ENCODE measurements around the gene STARD7.

GRCh38 chr2:96151595-96152303 lies 56.9 kb downstream of the STARD7 start:
- TF ChIP-seq GATAD2B (conservative IDR thresholded peaks at IDR 0.05; ENCODE audit: low read depth) = no peak
- no peak for TF ChIP-seq EZH2 (IDR thresholded peaks at IDR 0.05; ENCODE audit: borderline replicate concordance, control insufficient read depth, low read depth, low read length)
- no peak for TF ChIP-seq NR2C2 (IDR thresholded peaks at IDR 0.05; ENCODE audit: borderline replicate concordance, control insufficient read depth, insufficient read length, low read depth)
- no peak for TF ChIP-seq ZZZ3 (IDR thresholded peaks at IDR 0.05; ENCODE audit: control insufficient read depth, insufficient read length, low read depth)
- TF ChIP-seq CEBPB (IDR thresholded peaks at IDR 0.05; ENCODE audit: borderline replicate concordance in 1 of 2, low read depth in 2 of 2, low read length in 2 of 2) = no peak
- no peak for TF ChIP-seq PKNOX1 (IDR thresholded peaks at IDR 0.05)

Data from GM12878 (cell line).